Mucosa of rectum (tissue), 2 donors: ENCODE results near the gene MRGPRG.

ENCODE experiments used
- H3K27ac ChIP-seq, 2 donors: one replicate each; pipeline ENCODE4 v1.7.0; 2013; ENCODE audit warnings: inconsistent platforms in 2 of 2, low read depth in 2 of 2, low read length in 2 of 2
- H3K27me3 ChIP-seq, 2 donors: one replicate each; pipeline ENCODE4 v1.7.0; 2013; ENCODE audit warnings: low read length in 2 of 2; ENCODE audit not compliant: control insufficient read depth in 2 of 2, insufficient read depth in 2 of 2
- H3K36me3 ChIP-seq, 2 donors: one replicate each; pipeline ENCODE4 v1.7.0; 2013; ENCODE audit warnings: low read length in 2 of 2; ENCODE audit not compliant: control insufficient read depth in 2 of 2, insufficient read depth in 2 of 2
- H3K4me1 ChIP-seq, 2 donors: one replicate each; pipeline ENCODE4 v1.7.0; 2013; ENCODE audit warnings: low read length in 2 of 2, mild to moderate bottlenecking in 1 of 2; ENCODE audit not compliant: control insufficient read depth in 2 of 2, insufficient read depth in 2 of 2
- H3K4me3 ChIP-seq, 2 donors: one replicate each; pipeline ENCODE4 v1.7.0; 2013; ENCODE audit warnings: low read length in 2 of 2
- H3K9ac ChIP-seq, 2 donors: one replicate each; pipeline ENCODE4 v1.7.0; 2013; ENCODE audit warnings: low read length in 2 of 2, low read depth in 1 of 2, mild to moderate bottlenecking in 1 of 2
- H3K9me3 ChIP-seq, 2 donors: one replicate each; pipeline ENCODE4 v1.7.0; 2013; ENCODE audit warnings: low read length in 2 of 2; ENCODE audit not compliant: control insufficient read depth in 2 of 2
- donor health status: healthy.
- donor health status: Normal muscosa, but diverticular disease.

MRGPRG gene

GRCh38 chr11:3193373-3194015 is 25.1 kb downstream of the MRGPRG start:
- no peaks in the 10 kb centered on the region for H3K27me3 ChIP-seq
- H3K9me3 ChIP-seq, result no peaks in the 10 kb centered on the region
- no peaks in the 10 kb centered on the region for H3K4me1 ChIP-seq
- no peak overlapping the region for H3K4me3 ChIP-seq
- H3K27ac ChIP-seq, result no peak overlapping the region
- H3K36me3 ChIP-seq, result no peaks in the 10 kb centered on the region
- H3K9ac ChIP-seq, result no peak overlapping the region

GRCh38 chr11:3192511-3193372 is 25.9 kb downstream of the MRGPRG start:
- Histone ChIP-seq H3K27ac (no peak overlapping the region), H3K27me3 (no peaks in the 10 kb centered on the region), H3K4me3 (no peak overlapping the region)

GRCh38 chr11:3191586-3192324 is 26.9 kb downstream of the MRGPRG start:
- Histone ChIP-seq H3K36me3 (no peaks in the 10 kb centered on the region), H3K9ac (no peak overlapping the region), H3K4me1 (no peaks in the 10 kb centered on the region), H3K4me3 (no peak overlapping the region), H3K9me3 (no peaks in the 10 kb centered on the region), H3K27me3 (no peaks in the 10 kb centered on the region), H3K27ac (no peak overlapping the region)

More at GRCh38 chr11:3192511-3193372, 25.9 kb downstream of the MRGPRG start:
- H3K36me3 ChIP-seq, result no peaks in the 10 kb centered on the region
- H3K9ac ChIP-seq, result no peak overlapping the region
- no peaks in the 10 kb centered on the region for H3K4me1 ChIP-seq
- H3K9me3 ChIP-seq, result no peaks in the 10 kb centered on the region

DNA sequence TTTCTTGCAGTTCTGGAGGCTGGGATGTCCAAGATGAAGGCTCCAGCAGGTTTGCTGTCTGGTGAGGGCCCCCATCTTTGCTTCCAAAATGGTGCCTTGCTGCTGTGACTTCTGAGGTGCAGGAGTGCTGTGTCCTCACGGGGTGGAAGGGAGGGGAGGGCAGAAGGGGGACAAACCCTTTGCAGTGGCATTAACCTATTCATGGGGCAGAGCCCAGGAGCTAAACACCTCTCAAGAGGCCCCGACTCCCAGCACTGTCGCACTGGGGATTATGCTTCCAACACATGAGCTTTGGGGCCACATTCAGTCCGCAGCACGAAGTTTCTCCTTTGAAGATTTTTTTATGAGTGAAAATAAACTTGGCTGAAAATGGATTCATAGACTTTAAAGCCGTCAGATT is 28.0 kb downstream of the MRGPRG start:
- Histone ChIP-seq H3K4me3 (no peak overlapping the region), H3K27me3 (no peaks in the 10 kb centered on the region), H3K9ac (no peak overlapping the region), H3K4me1 (no peaks in the 10 kb centered on the region), H3K36me3 (no peaks in the 10 kb centered on the region), H3K9me3 (no peaks in the 10 kb centered on the region), H3K27ac (no peak overlapping the region)

DNA sequence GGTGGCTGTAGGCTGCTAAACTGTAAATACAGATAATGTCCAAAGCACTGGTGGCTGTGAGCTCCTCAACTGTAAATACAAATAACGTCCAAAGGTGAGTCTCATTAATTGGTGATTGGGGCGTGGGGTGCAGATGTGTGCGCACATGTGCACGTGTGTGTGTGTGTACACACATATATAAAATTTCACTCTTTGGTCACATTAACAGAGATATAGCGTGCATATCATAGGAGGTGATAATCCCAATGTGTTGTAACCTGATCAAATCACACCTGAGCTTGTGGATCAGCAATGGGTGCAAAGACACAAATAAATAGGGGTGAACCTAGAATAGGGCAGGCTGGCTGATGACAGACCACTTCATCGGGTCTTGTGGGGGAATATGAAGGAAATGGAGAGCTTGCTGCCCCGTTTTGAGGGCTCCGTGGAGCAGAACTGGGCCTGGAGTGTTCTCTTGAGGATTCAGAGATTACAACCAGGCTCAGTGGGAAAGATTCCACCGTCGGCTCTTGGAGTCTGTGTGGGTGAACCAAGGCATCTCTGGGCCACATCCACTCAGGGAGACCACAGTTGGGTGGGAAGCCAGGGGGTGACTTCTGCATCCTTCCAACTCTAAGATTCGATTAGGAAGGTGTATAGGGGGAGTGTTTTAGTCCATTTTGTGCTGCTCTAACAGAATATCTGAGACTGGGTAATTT is 28.6 kb downstream of the MRGPRG start:
- no peaks in the 10 kb centered on the region for H3K36me3 ChIP-seq
- no peak overlapping the region for H3K27ac ChIP-seq
- H3K4me1 ChIP-seq, result no peaks in the 10 kb centered on the region
- H3K27me3 ChIP-seq, result no peaks in the 10 kb centered on the region
- no peak overlapping the region for H3K4me3 ChIP-seq
- H3K9ac ChIP-seq, result no peak overlapping the region
- no peaks in the 10 kb centered on the region for H3K9me3 ChIP-seq

- H3K4me3 ChIP-seq, result no peak overlapping the region
- H3K9me3 ChIP-seq, result no peaks in the 10 kb centered on the region
- no peak overlapping the region for H3K9ac ChIP-seq
- no peaks in the 10 kb centered on the region for H3K27me3 ChIP-seq
- H3K27ac ChIP-seq, result no peak overlapping the region
- no peaks in the 10 kb centered on the region for H3K4me1 ChIP-seq
- H3K36me3 ChIP-seq, result no peaks in the 10 kb centered on the region
Observed at GRCh38 chr11:3189196-3189843, 29.3 kb downstream of the MRGPRG start.

- Histone ChIP-seq H3K9me3 (no peaks in the 10 kb centered on the region), H3K36me3 (no peaks in the 10 kb centered on the region), H3K4me1 (no peaks in the 10 kb centered on the region), H3K4me3 (no peak overlapping the region), H3K9ac (no peak overlapping the region), H3K27ac (no peak overlapping the region), H3K27me3 (no peaks in the 10 kb centered on the region)
Observed at GRCh38 chr11:3188496-3189195, 30.0 kb downstream of the MRGPRG start.

DNA sequence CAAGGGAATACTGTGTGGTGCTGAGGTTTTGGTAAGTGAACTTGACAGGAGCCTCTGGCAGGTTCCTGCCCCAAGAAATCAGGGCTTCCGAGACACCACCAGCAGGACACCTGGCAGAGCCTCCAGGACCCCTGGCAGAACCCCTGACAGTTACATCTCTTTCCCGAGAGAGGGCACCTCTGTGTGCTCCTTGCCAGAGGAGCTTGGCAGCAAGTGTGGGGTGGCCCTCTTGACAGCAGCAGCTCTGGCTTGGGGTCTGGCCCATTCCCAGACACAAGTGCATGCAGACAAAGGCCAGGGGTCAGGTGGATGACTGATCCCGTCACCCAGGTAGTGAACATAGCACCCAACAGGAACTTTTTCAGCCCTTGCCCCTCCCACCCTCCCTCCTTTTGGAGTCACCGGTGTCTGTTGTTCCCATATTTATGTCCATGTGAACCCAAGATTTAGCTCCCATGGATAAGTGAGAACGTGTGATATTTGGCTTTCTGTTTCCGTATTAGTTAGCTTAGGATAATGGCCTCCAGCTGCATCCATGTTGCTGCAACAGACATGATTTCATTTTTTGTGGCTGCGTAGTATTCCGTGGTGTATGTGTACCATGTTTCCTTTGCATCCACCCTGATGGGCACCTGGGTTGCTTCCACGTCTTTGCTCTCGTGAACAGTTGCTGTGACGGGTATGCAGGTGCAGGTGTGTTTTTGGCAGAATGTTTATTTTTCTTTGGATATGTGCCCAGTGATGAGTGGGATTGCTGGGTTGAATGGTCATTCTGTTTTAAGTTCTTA is 32.3 kb downstream of the MRGPRG start:
- no peaks in the 10 kb centered on the region for H3K9me3 ChIP-seq
- no peaks in the 10 kb centered on the region for H3K27me3 ChIP-seq
- no peak overlapping the region for H3K4me3 ChIP-seq
- H3K36me3 ChIP-seq, result no peaks in the 10 kb centered on the region
- H3K27ac ChIP-seq, result no peak overlapping the region
- no peak overlapping the region for H3K9ac ChIP-seq
- no peaks in the 10 kb centered on the region for H3K4me1 ChIP-seq
